Activated CD8-positive, alpha-beta memory T cell treated with anti-CD3 and anti-CD28 coated beads, Interleukin-2, amount 50 U/mL, for 24 hours (primary cell): ENCODE measurements around the gene ARHGEF28.

Experiments
- DNase-seq: peaks from one replicate; pipeline ENCODE4 v3.0.0-alpha.2; 2020; ENCODE audit errors: extremely low read depth

The ARHGEF28 gene

DNA sequence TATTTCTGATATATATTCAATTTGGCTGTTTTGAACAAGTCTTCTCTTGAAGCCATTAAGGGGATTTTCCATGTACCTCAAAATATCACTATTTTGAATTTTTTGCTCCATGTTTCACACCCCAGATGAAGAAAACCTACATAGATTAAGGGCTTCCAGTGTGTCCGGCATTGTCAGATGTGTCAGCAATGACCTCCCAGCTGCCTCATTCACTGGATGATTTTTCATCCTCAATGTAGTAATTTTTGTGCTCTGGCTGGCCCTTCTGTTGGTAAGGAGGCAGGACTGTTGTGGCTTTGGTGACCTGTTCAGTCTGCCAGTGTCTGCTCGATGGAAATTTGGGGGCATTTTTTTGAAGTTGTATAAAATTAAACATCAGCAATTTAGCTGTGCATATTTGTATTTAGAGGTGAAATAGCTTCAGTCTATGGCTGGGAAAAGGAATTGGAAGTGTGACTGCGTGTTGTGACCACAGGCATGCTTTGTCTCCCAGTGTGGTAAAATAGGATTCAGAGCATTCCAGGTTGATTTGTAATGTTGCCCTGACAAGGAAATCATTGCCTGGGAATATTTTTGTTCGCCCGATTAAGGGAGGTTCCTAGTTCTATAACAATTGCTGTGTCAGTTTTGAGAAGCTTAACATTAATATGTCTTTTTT is 312.4 kb downstream of the ARHGEF28 start:
- no peak for DNase-seq

DNA sequence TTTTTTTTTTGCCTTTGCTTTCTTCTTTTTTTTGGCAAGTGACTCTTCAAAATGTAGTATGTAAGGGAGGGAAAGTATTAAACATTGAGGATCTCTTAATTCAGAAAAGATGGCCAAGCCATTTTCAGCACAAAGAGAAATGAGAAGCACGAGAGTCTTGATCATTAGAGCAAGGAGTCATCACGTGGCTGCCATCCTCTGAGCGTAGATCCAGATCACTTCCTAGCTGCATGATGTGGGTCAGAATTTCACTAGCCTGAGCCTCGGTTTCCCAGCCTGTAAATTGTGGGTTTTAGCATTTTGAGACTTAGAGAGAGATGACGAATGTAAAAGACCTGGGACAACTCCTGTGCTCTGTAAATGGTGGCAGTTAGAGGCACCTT is 312.9 kb downstream of the ARHGEF28 start:
- no peak for DNase-seq

DNA sequence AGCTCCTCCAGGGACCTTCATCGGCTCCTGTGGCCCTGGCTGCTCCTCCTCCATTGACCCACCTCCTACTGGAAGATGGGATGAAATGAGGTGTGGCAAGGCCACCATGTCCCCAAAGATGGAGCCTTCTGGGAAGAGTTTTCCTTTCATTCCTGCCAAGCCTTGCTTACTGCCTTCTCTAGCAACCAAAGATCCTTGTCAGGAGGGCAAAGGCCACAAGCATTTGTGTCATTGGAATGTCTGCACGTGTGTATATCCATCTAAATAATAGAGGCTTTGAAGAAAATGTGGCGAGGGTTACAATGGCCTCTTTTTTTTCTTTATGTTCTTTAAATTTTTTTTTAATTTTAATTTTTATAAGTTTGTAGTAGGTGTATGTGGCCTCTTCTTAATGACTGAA is 313.6 kb downstream of the ARHGEF28 start:
- no peak for DNase-seq

DNA sequence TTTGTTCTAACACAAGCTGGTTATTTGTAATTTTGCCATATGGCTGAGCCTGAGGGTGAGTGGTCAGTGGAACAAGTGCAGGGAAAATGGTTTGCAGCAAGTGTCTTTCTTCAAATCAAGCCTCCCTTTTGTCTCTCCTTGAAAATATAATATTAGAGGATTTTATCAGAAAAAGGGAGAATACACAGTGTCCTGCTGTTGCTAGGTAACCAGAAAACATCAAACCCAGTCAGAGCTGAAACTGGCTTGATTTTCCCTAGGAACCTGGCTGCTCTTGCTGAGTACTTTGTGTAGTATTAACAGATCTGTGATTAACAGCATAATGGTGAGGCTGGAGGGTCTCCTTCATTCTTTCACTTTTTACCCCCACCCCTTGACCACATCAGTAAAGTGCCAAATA is 314.0 kb downstream of the ARHGEF28 start:
- DNase-seq = no peak

DNA sequence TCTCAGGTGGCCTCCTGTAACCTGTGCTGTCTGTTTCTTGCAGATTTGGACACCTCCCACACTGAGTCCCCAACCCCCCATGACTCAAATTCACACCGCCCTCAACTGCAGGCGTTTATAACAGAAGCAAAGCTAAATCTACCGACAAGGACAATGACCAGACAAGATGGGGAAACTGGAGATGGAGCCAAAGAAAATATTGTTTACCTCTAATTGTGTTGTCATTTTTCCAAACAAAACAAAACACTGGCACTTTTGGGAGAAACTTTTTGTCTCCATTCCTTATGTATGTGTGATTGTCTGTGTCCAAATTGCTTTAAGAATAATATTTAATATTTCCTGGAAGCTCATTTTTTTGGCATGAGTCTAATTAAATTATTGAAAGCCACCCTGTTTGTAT is 314.8 kb downstream of the ARHGEF28 start:
- no peak for DNase-seq

DNA sequence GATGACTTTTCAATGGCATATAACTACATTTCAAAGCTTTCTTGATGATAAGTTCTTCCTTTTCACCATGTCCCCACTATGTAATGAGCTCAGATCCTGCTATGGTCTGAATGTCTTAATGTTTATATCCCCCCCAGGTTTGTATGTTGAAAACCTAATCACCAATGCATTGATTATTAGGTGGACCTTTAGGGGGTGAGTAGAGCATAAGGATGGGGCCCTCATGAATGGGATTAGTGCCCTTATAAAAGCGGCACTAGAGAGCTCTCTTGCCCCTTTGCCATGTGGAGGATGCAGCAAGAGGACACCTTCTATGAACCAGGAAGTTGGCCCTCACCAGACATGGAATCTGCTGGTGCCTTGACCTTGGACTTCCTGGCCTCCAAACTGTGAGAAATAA is 316.8 kb downstream of the ARHGEF28 start:
- DNase-seq = no peak

DNA sequence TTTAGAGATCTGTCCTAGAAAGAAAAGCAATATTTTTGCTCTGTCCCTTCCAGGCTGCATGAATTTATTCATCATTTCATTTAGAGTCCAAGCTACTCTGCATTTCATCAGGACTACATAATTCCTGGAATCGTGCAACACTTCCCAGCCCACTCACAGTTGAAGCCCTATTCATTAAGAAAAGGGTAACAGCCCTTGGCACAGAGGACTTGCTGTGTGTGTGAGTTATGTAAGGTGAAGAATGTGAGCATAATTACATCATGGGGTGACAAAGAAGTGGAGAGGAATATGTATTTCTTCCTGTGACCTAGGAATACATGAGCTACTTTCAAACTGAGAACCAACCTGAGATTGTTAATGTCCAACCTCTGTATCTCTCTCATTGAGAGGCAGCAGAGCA is 317.4 kb downstream of the ARHGEF28 start:
- DNase-seq = no peak

DNA sequence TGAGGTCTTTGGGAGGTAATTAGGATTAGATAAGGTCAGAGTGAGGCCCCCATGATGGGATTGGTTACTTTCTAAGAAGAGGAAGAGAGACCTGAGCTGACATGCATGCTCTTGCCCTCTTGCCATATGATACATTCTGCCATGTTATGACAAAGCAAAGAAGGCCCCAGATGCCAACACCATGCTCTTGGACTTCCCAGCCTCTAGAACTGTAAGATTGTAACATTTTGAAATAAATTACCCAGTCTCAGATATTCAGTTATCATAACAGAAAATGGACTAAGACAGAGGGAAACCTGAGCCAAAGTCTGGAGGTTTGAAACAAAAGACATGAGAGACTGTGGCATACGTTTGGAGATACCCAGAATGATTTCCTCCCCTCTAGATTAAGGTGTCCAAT is 318.6 kb downstream of the ARHGEF28 start:
- no peak for DNase-seq

DNA sequence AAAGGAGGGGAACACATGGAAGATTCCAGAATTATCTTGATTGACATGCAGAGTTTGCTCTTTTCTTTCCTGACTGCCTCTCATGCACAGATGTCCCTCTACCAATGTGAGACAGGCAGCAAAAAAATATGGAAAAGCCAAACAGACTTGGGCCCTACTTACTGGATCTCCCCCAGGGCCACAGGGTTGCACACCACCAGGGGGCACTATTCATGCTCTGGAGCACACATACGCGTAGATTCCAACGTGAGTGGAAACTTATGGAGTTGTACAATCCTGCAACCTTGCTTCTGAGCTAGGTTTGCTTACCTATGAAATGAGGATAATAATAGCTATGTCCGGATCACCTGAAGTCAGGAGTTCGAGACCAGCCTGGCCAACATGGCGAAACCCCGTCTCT is 319.5 kb downstream of the ARHGEF28 start:
- no peak for DNase-seq

DNA sequence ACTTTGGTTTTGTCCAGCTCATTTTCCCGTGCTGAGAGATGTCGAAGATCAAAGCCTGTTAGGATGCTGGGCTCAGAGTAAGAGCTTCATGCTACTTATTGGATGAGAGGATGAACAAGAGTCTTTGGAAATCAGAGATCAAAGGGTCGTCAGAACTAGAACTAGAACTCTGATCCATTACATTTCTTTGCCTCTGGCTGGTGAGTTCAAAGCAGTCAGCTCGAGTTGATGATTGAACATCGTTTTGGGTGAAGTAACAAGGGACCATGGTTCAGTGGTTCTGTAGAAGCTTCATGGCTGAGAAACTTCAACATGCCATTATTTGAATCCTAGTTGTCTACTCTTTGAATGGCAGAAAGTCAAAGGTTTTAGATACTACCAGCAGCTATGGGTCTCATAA is 320.3 kb downstream of the ARHGEF28 start:
- DNase-seq = no peak

DNA sequence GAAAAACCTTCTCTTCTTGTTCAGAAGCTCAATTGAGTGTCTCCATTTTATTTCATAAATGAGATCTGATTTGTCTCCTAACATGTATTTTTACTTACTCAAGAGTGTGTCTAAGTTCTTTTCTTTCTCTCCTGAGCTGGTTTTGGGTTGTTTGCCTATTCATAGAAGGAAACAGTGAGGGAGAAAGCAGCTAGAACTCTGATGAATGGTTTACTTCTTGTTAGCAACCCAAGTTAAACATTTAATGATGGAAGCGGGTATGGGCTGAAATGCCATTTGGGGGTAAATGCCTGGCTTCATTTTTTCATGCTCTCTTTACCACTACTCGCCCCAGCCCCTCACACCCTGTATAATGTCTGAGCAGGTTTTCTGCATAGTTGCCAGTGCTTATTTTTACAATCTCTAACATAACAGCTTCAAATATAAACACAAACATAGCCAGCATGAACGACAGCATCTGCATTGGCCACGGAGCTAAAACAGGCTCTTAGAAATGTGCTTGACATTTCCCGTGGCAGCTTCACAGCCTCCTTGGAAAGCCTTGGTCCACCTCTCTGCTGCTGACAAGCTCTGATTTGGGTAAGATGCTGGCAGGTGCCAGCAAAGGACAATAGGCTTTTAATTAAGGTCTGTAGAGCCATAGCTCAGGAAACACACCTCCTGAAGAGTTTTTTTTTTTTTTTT is 321.1 kb downstream of the ARHGEF28 start:
- no peak for DNase-seq

DNA sequence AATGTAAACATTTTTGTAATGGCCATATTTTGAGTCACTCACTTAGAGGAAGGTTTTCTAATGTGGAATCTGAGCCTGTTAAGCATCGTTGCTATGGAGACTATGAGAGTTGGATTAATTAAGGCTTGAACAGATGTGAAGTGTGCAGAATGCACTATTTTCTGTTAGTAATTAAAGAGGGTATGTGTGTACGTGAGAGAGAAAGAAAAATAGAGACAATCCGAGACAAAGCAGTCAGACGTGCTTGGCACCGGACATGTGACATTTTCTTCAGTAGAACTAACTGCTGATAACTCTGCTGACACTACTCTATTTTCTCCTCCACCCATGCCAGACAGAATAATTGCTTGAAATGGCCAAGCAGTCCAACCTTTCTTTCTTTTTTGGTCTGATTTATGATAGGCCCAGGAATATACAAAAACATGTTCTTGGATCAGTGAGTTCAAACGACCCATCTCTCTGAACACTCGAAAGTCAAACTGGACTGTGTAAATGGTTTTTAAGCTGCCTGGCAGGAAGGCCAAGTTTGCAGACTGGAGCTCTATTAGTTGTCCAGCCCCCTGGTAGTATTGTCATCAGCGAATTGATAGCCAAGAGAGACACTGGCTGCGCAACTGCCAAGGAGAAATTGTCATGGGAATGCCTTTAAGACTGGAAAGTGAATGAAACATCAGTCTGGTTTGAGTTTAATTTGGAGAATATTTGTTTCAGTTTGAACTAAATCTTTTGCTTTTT is 322.1 kb downstream of the ARHGEF28 start:
- no peak for DNase-seq

DNA sequence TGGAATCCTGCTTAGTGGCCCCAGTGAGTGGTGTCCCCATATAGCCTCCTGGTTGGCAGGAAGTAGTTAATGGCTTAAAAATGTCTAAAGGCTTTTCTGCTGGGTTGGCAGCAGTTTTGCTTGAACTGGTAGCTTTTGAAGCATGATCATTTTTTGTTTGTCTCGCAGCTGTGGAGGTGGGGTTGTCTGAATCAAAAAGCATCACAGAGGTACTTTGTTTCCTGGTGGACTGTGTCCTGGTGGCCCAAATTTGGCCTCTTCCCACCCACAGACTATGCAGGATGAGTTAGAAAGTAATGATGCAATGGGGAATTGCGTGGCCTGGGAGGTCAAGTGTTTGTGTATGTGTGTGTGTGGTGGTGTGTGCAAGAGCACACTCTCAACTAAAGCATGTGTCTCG is 322.7 kb downstream of the ARHGEF28 start:
- DNase-seq = no peak

DNA sequence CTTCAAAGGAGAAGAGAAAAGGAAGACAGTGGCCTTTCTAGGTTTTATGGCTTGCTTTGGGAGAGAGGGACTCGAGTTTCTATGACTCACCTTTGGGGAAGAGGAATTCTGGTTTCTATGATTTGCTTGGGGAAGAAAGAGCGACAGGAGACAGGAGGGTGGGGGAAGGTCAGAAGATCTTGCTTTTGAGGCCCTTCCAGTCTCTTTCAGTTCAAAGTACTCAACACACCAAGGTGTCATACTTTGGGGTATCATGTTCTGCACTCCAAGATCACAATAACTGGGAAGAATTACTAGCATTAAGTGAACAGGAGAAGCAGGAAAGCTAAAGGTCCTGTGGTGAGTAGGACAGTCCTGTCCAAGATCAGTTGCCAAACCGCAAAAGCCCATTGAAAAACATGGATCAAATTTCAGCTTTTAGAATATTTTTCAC is 324.5 kb downstream of the ARHGEF28 start:
- DNase-seq = no peak

DNA sequence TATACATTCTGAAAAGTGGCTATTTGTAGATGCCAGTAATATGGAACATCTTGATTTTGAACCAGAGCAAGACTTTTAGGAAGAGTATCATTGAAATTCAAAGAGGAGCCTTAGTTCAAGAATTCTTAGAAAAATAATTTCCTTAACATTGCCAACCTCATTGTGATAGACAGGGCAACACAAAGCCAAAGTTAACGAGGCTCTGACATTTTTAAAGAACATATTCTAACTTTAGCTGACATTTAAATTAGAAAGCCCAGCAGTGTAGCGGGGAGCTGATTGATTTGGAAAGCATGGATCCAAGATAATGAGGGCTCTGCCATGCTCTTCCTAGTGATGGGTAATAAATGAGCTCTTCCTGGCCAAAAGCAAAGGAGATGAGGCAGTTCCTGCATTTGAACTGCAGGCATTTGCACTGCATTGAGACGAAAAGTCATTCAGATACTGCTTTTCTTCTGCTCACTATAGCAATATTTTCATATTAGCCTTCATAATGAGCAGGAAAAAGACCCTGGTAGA is 325.0 kb downstream of the ARHGEF28 start:
- no peak for DNase-seq

DNA sequence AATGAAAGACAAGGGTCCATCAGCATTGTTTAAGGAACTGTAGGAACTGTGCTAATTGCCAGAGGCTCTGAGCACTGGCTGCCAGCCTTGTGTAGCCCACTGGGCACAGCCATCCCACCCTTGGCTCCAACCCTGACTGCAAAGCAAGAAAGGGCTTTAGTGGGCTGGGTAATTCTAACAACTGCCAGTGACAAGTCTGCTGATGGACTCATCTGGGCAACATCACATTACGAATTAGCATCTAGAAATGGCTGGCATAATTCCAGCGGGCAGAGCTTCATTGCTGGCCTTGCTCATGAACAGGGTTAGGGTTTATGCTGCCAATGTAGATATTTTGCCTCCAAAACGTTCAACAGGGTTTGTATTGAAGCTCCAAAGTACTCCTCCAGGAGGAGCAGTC is 326.9 kb downstream of the ARHGEF28 start:
- DNase-seq = no peak

DNA sequence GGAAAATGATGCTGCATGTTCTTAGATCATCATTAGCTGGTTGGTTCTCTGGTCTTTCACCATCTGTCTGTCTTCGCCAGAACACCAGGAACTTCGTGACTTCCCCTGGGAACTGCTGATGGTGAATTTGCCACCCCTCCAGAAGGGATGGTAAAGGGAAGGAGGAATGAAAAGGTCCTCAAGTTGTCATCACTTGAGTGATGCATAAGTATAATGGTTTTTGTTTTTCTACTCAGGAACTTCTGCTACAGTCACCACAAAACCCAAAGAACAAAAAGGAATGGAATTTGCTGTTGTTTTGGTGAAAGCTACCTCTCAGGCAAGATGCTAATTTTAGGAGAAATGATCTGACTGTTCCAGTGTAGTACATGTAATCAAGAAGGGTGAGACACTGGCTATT is 328.4 kb downstream of the ARHGEF28 start:
- no peak for DNase-seq

DNA sequence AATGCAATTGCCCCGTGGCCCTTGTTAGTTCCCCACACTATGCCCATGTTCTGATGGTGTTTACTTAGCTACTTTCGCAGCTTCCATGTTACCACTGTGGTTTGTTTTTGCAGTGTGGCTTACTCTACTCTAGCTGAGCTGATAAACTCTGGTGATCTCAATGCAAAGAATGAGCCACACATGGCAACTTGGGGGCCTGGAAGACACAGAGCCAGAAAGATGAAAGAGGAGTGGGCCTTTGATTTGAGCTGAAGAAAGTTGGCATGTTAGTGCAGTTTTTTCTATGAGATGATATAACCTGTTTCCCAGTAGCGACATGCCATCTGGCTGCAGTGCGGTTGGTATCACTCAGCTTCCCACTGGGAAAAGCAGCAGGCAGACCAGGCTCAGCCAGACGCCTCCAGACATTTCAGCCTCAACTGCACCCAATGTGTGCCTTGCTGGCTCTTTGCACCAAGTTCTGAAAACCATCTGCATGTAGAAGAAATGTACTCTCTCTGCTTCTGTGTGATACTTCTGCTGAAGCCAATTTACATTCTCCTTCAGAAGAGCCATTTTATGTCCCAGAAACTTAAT is 329.4 kb downstream of the ARHGEF28 start:
- no peak for DNase-seq

DNA sequence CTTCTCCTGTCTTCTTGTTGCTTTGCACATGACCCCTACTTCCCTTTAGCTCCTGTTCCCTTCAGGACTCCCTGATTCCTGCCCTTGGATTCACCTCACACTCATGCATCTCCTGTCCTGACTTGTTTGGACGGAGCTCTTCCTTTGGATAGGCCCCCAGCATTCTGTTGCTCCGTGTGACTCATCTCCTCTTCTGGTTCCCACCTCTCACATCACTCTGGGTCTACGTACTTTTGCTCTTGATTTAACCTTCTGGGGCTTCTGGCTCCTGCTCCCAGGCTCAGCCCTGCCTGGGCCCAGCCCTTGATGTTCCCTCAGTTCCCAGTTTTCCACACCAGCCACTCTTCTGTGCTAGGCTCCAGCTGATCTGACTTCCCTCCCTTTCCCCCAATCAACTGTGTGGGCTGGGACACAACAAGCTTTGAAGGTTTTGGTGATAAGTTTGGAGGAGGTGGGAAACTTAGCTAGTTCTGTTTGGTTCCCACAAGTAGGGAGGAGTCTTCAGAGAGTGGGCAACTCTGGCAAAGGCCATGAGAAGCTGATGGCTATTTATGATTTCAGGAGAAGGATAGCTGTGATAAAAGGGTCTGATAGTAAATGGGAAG is 331.5 kb downstream of the ARHGEF28 start:
- no peak for DNase-seq

DNA sequence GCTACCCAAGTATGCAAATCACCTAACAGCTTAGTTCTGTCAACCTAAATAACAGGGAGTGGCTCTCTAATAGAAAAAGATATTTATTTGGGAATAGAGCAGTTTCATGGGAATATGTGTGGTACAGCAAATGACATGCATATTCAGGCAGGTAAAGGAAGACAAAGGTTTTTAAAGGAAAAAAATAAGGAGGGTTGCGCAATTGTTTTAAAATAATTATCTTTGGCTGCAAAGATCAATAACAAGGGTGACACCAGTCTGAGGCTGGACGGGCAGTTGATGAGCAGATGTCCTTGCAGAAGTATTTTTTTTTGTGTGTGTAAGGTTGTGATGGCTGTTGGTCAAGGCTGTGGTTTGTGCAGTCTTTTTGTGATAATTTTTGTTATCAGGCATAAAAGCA is 332.0 kb downstream of the ARHGEF28 start:
- DNase-seq = no peak

DNA sequence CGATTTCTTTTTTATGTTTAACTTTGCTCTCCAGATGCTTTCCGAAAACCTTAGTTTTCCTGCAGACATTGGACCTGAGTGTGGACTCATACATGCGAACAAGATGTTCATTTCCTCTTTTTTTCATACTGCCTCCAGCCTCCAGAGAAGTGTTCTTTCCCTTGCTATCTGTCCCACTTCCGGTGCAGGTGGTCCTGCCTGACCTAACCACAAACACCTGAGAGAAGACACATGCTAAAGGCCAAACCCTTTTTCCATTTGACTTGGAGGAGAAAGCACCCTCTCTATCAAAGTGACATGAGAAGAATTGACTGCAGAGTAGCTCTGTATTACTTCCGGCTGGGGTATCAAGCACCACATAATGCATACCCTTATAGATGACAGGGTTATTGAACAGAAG is 334.0 kb downstream of the ARHGEF28 start:
- no peak for DNase-seq

DNA sequence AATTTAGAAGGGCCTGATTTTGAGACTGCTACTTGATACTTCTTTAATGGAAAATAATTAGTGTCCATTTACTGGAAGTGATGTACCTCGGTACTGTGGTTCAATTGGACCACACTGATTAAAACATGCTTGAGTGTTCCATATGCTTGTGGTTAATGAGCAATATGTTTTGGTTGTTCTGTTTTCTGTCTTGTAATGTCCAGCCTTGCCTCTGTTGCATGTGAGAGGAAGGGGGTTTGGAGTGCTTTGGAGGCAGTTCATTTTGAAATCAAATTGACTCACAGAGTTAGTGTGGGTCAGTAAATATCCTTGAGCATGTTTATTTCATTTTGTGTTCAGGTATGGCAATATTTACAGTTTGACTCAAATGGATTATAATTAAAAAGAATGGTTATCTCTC is 334.4 kb downstream of the ARHGEF28 start:
- no peak for DNase-seq
